ENCODE measurements around the gene WARS2.
"Not testable (repeated sequence)": the region's sequence is repeated elsewhere in the genome, so short reads cannot be mapped to it uniquely, and the experiment has no call there.

WARS2 gene

GRCh38 chr1:119140177-119141019, at the start of gene WARS2:
TSS of gene WARS2 (minus strand) at chr1:119140653. CDS start at chr1:119140644, 9 bp downstream.
- DNase-seq (ENCODE audit: low spot score) = peak; percentile 93

- no peak for DNase-seq (ENCODE audit: low spot score)
Observed at GRCh38 chr1:119188926-119189325, 48.5 kb upstream of the WARS2 start.

GRCh38 chr1:119187416-119187815, 47.0 kb upstream of the WARS2 start:
- DNase-seq (ENCODE audit: low spot score) = no peak

- DNase-seq (ENCODE audit: low spot score) = no peak
Observed at GRCh38 chr1:119186471-119186870, 46.0 kb upstream of the WARS2 start.

- DNase-seq (ENCODE audit: low spot score) = no peak
Observed at GRCh38 chr1:119184972-119185371, 44.5 kb upstream of the WARS2 start.

GRCh38 chr1:119181218-119181617, 40.8 kb upstream of the WARS2 start:
- DNase-seq (ENCODE audit: low spot score) = no peak

GRCh38 chr1:119179051-119179450, 38.6 kb upstream of the WARS2 start:
- DNase-seq (ENCODE audit: low spot score) = no peak

- DNase-seq (ENCODE audit: low spot score) = not testable (repeated sequence)
Observed at GRCh38 chr1:119172927-119173326, 32.5 kb upstream of the WARS2 start.

GRCh38 chr1:119171381-119172010, 31.0 kb upstream of the WARS2 start:
- DNase-seq (ENCODE audit: low spot score) = not testable (repeated sequence)

- DNase-seq (ENCODE audit: low spot score) = no peak
Observed at GRCh38 chr1:119163396-119163795, 22.9 kb upstream of the WARS2 start.

GRCh38 chr1:119160866-119161265, 20.4 kb upstream of the WARS2 start:
- no peak for DNase-seq (ENCODE audit: low spot score)

GRCh38 chr1:119160409-119160808, 20.0 kb upstream of the WARS2 start:
- DNase-seq (ENCODE audit: low spot score) = no peak

GRCh38 chr1:119159966-119160365, 19.5 kb upstream of the WARS2 start:
- DNase-seq (ENCODE audit: low spot score) = no peak

- DNase-seq (ENCODE audit: low spot score) = no peak
Observed at GRCh38 chr1:119159111-119159510, 18.7 kb upstream of the WARS2 start.

GRCh38 chr1:119156761-119157160, 16.3 kb upstream of the WARS2 start:
- DNase-seq (ENCODE audit: low spot score) = not testable (repeated sequence)

- not testable (repeated sequence) for DNase-seq (ENCODE audit: low spot score)
Observed at GRCh38 chr1:119155069-119155468, 14.6 kb upstream of the WARS2 start.

GRCh38 chr1:119150150-119150549, 9.7 kb upstream of the WARS2 start:
- no peak for DNase-seq (ENCODE audit: low spot score)

GRCh38 chr1:119147661-119148090, 7.2 kb upstream of the WARS2 start:
- DNase-seq (ENCODE audit: low spot score) = no peak

- DNase-seq (ENCODE audit: low spot score) = no peak
Observed at GRCh38 chr1:119146466-119146865, 6.0 kb upstream of the WARS2 start.

GRCh38 chr1:119144813-119145212, 4.4 kb upstream of the WARS2 start:
- no peak for DNase-seq (ENCODE audit: low spot score)

GRCh38 chr1:119143706-119144105, 3.3 kb upstream of the WARS2 start:
- DNase-seq (ENCODE audit: low spot score) = no peak

- DNase-seq (ENCODE audit: low spot score) = no peak
Observed at GRCh38 chr1:119141660-119142059, 1.2 kb upstream of the WARS2 start.

GRCh38 chr1:119141020-119141424, 569 bp upstream of the WARS2 start:
- DNase-seq (ENCODE audit: low spot score) = no peak

- no peak for DNase-seq (ENCODE audit: low spot score)
Observed at GRCh38 chr1:119139857-119140176, 636 bp downstream of the WARS2 start.

Measured in iPS-NIHi11 (cell line).